H1 (cell line): ENCODE data around the gene BBS7. TPM values are rescaled to one million over a fixed set of nuclear protein-coding genes. Genes with fewer than 3 reads are reported as not detected.

ENCODE experiments used
- CEBPB ChIP-seq: IDR thresholded peaks from 2 replicates; pipeline ENCODE4 v1.6.1; 2012; ENCODE audit warnings: low read depth, low read length
- CHD2 ChIP-seq: IDR thresholded peaks from 2 replicates; pipeline ENCODE4 v1.6.1; 2012; ENCODE audit warnings: low read length, improper control_type of control experiment
- CTBP2 ChIP-seq: IDR thresholded peaks from 2 replicates; pipeline ENCODE4 v1.7.0; 2011; ENCODE audit warnings: borderline replicate concordance, mild to moderate bottlenecking, moderate library complexity, mixed read lengths, low read length; ENCODE audit not compliant: insufficient read depth, insufficient read length
- FOSL1 ChIP-seq: IDR thresholded peaks from 2 replicates; pipeline ENCODE4 v1.6.1; 2011; ENCODE audit warnings: mild to moderate bottlenecking, low read depth, low read length, moderate library complexity; ENCODE audit not compliant: insufficient read depth
- POLR2A ChIP-seq, 2 experiments: IDR thresholded peaks; 1 replicate in 1 of 2; 2 replicates in 1 of 2; pipeline ENCODE4 v1.6.1; 2011; ENCODE audit warnings: low read depth in 2 of 2, low read length in 2 of 2, mild to moderate bottlenecking in 2 of 2; ENCODE audit errors: control extremely low read depth in 1 of 2
- SIX5 ChIP-seq: IDR thresholded peaks from 2 replicates; pipeline ENCODE4 v1.6.1; 2011; ENCODE audit warnings: mild to moderate bottlenecking, low read depth, low read length
- polyA plus RNA-seq, 7 experiments: library from polyadenylated mRNA; depleted of rRNA in 3 of 7; stranded (reverse) in 5 of 7; unstranded in 2 of 7; fragments of >200 nt in 5 of 7; fragments of 200-250 nt in 2 of 7; gene quantifications; 1 replicate in 5 of 7; 2 replicates in 1 of 7; 4 replicates in 1 of 7; pipeline versions ENCODE4 v1.2.1 to v1.2.3, GENCODE V29; 2011 to 2013; ENCODE audit warnings: missing spikeins in 2 of 7, mixed read lengths in 2 of 7
- total RNA-seq: library from RNA; stranded (reverse); fragmentation: NEBNext Ultra II Directional; extraction: Animal tissue kit (Norgen Biotek cat#: 25700); gene quantifications from 2 replicates; pipeline ENCODE4 v1.2.1, GENCODE V29; 2021
- TF ChIP-seq, protein P1 (sequence below): IDR thresholded peaks from 2 replicates; pipeline ENCODE4 v1.6.1; 2011; ENCODE audit warnings: low read length, improper control_type of control experiment

The BBS7 gene
- total and polyA plus RNA-seq, 2 of the 8 experiments (the other 6 are each of a cell fraction or from before 2014, with no cell fraction given): 16.6 to 21.5 TPM

DNA sequence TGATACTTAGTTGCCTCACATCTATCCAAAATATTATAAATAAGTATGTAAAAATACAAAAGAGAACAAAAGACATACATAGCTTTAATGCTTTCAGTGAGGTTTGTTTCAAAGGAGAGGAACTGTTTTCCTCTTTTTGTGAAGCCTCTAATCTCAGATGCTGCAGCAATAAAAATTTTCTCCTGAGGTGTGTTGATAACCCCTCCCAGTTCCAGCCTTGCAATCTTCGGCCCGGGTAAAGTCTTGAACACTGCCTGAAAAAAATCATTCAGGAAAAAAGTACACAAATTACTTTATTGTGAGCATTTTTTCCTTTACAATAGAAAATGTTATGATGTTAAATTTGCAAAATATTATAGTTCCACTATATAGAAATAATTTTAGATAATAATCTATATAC is 8.8 kb downstream of the BBS7 start (continued):
- TF ChIP-seq CTBP2 (no peak), FOSL1 (no peak), SIX5 (no peak), CEBPB (no peak), CHD2 (no peak), POLR2A (IDR thresholded peaks at IDR 0.05; ENCODE audit: control extremely low read depth in 1 of 2, low read depth in 2 of 2, low read length in 2 of 2) (no peak)
- TF ChIP-seq, protein P1, sequence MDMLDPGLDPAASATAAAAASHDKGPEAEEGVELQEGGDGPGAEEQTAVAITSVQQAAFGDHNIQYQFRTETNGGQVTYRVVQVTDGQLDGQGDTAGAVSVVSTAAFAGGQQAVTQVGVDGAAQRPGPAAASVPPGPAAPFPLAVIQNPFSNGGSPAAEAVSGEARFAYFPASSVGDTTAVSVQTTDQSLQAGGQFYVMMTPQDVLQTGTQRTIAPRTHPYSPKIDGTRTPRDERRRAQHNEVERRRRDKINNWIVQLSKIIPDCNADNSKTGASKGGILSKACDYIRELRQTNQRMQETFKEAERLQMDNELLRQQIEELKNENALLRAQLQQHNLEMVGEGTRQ: no peak
- TF ChIP-seq, all 59 proteins: peak for 0
